Esophagus muscularis mucosa (tissue), 3 donors: Measurements from ENCODE around the gene LARP7.
"Not testable (repeated sequence)": the region's sequence is repeated elsewhere in the genome, so short reads cannot be mapped to it uniquely, and the experiment has no call there.

Experiments
- CTCF ChIP-seq, 3 experiments: fragments of 200-600 bp in 2 of 3; fragments of 450-650 bp in 1 of 3; sonication (generic) in 2 of 3; IDR thresholded peaks; one replicate each; pipeline ENCODE4 v1.5.1; 2017 to 2019; ENCODE audit warnings: antibody characterized with exemption in 3 of 3, mild to moderate bottlenecking in 2 of 3, moderate library complexity in 1 of 3
- POLR2A ChIP-seq: fragments of 450-650 bp; IDR thresholded peaks from one replicate; pipeline ENCODE4 v1.6.1; 2017; ENCODE audit warnings: antibody characterized with exemption, moderate library complexity, mild to moderate bottlenecking, low read depth
- POLR2AphosphoS5 ChIP-seq, 2 donors: sonication (generic); formaldehyde crosslinking; IDR thresholded peaks; one replicate each; pipeline ENCODE4 v1.6.1; 2017; ENCODE audit warnings: antibody characterized with exemption in 2 of 2

GRCh38 chr4:112705891-112706839 is 69.2 kb downstream of the LARP7 start:
- not testable (repeated sequence) for TF ChIP-seq POLR2AphosphoS5 (IDR thresholded peaks at IDR 0.05); POLR2A; CTCF (IDR thresholded peaks at IDR 0.05)
